Skeletal muscle satellite cell (primary cell): Measurements from ENCODE around the gene LFNG.

Experiments used
- H3K27me3 ChIP-seq: 2 replicates; pipeline ENCODE4 v1.7.0; 2013; ENCODE audit warnings: low read length; ENCODE audit not compliant: control insufficient read depth, insufficient read depth
- H3K36me3 ChIP-seq: 2 replicates; pipeline ENCODE4 v1.7.0; 2013; ENCODE audit warnings: mild to moderate bottlenecking, control low read depth, low read length; ENCODE audit not compliant: insufficient read depth
- H3K4me1 ChIP-seq: 2 replicates; pipeline ENCODE4 v1.7.0; 2013; ENCODE audit warnings: low read length; ENCODE audit not compliant: control insufficient read depth, insufficient read depth
- H3K4me2 ChIP-seq: 2 replicates; pipeline ENCODE4 v1.7.0; 2013; ENCODE audit warnings: mild to moderate bottlenecking, low read length
- H3K4me3 ChIP-seq: 2 replicates; pipeline ENCODE4 v1.7.0; 2013; ENCODE audit warnings: low read length
- H3K9ac ChIP-seq: 2 replicates; pipeline ENCODE4 v1.7.0; 2013; ENCODE audit warnings: mild to moderate bottlenecking, low read depth, low read length, moderate library complexity
- H3K9me3 ChIP-seq: replicated peaks from 2 replicates; pipeline ENCODE4 v1.7.0; 2013; ENCODE audit warnings: mild to moderate bottlenecking, control low read depth, low read length

Gene LFNG

DNA sequence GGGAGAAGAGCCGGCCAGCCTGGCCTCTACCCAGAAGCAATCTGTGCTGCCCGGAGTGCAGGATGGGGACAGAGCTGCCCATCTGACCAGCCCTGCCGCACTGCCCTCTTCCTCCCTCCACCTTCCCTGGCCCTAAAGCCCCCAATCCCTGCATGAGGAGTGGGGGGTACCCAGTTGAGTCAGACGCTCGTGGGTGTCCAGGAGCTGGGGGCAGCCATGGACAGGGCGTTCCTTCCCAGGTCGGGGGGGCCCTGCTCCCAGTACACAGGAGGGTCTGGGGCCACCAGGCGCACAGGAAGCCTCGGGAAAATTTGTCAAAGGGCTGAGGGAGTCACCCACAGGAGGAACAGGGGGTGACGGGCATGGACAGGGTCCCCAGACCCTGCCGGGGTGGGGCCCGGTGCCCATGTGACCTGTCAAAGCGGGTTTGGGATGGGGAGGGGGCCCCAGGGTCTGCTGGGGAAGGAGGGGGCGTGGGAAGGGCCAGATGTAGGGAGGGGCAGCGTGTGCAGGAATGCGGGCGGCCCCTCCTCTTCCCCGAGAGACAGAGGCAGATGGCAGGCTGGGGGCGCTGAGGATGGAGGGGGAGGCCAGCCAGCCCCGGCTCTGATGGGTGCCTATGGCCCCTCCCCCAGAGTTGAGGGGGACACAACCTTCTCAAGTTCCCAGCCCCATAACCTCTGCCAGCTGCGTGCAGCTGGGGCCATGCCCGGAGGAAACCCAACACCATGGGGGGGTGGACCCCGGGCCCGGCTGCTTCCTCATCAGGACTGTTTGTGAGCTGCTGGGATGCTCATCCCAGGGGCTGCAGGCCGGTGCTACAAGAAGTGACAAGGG is 21.9 kb upstream of the LFNG start:
- Histone ChIP-seq H3K4me1 (peaks cover 6% of the 10 kb centered on the region), H3K9me3 (no peaks in the 10 kb centered on the region), H3K4me2 (no peak overlapping the region), H3K4me3 (no peak overlapping the region), H3K36me3 (no peaks in the 10 kb centered on the region), H3K27me3 (peaks cover 30% of the 10 kb centered on the region), H3K9ac (no peak overlapping the region)

DNA sequence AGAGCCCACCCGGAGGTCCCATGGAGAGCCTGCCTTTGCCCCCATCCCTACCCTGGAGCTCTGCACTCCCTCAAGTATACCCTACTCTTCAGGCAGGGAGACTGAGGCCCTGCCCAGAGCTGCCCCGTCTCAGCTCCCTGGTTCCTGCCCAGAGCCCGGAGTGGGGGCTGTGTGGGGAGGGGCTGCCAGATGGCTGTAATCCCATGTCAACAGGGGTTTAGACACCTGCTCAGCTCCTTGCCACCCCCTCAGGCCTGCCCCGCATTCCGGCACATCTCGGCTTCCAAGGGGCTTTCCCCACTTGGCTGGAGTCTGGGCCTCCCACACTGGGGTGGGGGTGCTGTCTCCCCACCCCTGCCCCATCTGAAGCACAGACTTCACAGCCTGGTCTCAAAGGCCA is 20.9 kb upstream of the LFNG start:
- Histone ChIP-seq H3K27me3 (peaks cover 30% of the 10 kb centered on the region), H3K4me1 (peaks cover 4% of the 10 kb centered on the region), H3K36me3 (no peaks in the 10 kb centered on the region), H3K9ac (no peak overlapping the region), H3K9me3 (no peaks in the 10 kb centered on the region), H3K4me2 (no peak overlapping the region), H3K4me3 (no peak overlapping the region)

DNA sequence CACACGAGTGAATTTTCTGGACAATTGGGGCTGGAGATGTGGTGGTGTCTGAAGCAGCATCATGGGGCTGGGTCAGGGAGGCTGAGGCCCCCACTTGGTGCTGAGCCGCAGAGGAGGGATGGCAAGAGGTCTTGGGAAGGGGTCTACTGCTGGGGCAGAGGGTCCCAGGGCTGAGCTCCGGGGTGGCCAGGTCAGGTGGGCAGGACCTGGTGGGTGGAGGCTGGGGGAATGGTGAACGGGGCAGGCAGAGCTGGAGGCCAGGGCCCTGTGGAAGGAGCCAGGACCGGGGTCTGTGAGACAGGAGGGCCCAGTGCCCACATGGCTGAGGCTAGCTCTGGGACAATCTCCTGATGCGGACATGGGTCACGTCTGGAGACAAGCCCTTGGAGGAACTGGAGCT is 20.4 kb upstream of the LFNG start:
- Histone ChIP-seq H3K9me3 (no peaks in the 10 kb centered on the region), H3K4me1 (peaks cover 4% of the 10 kb centered on the region), H3K9ac (no peak overlapping the region), H3K4me2 (no peak overlapping the region), H3K36me3 (no peaks in the 10 kb centered on the region), H3K4me3 (no peak overlapping the region), H3K27me3 (peaks cover 30% of the 10 kb centered on the region)

DNA sequence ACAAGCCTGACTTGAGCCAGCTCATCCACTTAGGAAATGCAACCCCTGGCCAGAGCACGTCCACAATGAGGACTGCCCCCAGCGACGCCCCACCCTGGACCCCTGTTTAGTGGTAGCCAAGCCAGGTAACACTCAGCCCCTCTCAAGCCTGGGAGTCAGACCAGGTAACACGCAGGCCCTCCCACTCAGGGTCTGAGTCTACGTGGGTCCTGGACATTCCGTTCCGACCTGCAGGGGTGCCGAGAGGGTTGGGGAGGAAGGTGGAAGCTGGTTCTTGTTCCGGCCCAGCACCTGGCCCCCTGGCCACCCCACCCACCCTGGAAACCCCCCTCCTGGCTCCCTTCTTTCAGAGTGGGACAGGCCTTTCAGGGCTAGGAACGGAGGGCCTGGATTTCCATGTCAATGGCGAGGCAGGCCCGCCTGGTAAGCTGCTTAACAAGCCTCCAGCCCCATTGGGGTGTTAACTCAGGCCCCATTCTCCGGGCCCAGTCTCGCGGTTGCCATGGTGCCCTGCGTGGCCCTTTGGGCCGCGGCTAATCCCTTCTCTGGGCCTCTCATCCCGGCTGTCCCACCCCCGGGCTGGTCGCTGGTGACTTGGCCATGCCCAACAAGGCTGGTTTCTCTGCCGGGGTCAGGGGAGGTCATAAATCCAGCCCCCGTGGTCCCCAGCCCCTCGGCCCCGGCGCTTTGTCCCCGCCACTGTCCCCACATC is 19.7 kb upstream of the LFNG start:
- H3K9me3 ChIP-seq = no peaks in the 10 kb centered on the region
- no peaks in the 10 kb centered on the region for H3K36me3 ChIP-seq
- no peak overlapping the region for H3K4me3 ChIP-seq
- H3K4me2 ChIP-seq = no peak overlapping the region
- peaks cover 28% of the 10 kb centered on the region for H3K27me3 ChIP-seq
- peaks cover 4% of the 10 kb centered on the region for H3K4me1 ChIP-seq
- H3K9ac ChIP-seq = no peak overlapping the region

DNA sequence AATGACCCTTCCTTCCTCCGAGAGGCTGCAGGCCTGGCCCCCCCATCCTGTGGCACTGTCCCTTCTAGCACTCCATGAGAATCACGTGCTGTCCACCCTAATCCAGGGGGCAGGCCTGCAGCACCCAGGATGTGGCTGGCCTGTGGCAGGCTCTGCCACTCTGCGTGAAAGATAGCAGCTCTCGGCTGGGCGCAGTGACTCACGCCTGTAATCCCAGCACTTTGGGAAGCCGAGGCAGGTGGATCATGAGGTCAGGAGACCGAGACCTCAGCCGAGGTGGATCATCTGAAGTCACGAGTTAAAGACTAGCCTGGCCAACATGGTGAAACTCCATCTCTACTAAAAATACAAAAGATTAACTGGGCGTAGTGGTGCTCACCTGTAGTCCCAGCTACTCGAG is 18.9 kb upstream of the LFNG start:
- peaks cover 4% of the 10 kb centered on the region for H3K4me1 ChIP-seq
- H3K4me3 ChIP-seq = no peak overlapping the region
- no peaks in the 10 kb centered on the region for H3K36me3 ChIP-seq
- H3K9me3 ChIP-seq = no peaks in the 10 kb centered on the region
- peaks cover 28% of the 10 kb centered on the region for H3K27me3 ChIP-seq
- H3K4me2 ChIP-seq = no peak overlapping the region
- no peak overlapping the region for H3K9ac ChIP-seq

DNA sequence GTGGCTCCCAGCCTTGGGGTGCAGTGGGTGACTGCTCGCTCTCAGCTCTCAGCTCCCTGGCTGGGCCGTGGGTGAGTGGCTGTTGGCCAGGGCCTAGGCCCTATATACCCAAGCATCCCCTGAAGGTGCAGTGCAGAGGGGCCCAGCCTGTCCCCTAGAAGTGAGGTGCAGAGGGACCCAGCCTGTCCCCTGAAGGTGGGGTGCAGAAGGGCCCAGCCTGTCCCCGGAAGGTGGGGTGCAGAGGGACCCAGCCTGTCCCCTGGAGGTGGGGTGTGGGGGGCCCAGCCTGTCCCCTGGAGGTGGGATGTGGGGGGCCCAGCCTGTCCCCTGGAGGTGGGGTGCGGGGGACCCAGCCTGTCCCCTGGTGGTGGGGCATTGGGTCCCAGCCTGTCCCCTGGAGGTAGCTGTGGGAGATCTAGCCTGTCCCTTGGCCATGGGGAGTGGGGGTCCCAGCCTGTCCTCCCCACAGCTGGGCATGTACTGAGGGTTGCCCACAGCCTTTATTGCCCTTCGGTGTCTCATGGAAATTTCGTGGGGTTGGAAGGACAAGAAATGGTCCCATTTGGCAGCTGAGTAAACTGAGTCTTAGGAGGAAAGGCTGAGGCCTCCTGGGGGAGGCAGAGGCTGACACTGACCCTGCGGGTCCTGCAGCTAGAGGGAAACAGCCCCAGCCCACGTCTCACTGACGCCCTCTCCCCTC is 17.5 kb upstream of the LFNG start:
- Histone ChIP-seq H3K4me3 (no peak overlapping the region), H3K9ac (no peak overlapping the region), H3K9me3 (no peaks in the 10 kb centered on the region), H3K36me3 (no peaks in the 10 kb centered on the region), H3K4me2 (no peak overlapping the region), H3K27me3 (peaks cover 19% of the 10 kb centered on the region), H3K4me1 (peaks cover 4% of the 10 kb centered on the region)

DNA sequence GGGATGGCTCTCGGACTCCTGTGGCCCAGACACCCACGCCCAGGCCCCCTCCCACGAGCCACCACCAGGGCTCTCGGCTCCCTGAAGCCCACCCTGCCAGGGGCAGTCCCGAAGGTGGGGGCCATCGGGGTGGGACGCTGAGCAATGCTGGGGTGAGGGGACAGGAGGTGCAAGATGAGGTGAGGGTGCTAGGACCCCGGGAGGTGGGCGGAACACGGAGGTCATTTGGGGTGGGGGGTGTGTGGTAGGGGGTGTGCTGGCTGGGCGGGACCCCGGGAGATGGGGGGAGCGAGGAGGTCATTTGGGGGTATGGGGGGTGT is 17.0 kb upstream of the LFNG start:
- Histone ChIP-seq H3K9me3 (no peaks in the 10 kb centered on the region), H3K9ac (no peak overlapping the region), H3K36me3 (no peaks in the 10 kb centered on the region), H3K4me1 (peaks cover 4% of the 10 kb centered on the region), H3K4me3 (no peak overlapping the region), H3K27me3 (peaks cover 14% of the 10 kb centered on the region), H3K4me2 (no peak overlapping the region)

DNA sequence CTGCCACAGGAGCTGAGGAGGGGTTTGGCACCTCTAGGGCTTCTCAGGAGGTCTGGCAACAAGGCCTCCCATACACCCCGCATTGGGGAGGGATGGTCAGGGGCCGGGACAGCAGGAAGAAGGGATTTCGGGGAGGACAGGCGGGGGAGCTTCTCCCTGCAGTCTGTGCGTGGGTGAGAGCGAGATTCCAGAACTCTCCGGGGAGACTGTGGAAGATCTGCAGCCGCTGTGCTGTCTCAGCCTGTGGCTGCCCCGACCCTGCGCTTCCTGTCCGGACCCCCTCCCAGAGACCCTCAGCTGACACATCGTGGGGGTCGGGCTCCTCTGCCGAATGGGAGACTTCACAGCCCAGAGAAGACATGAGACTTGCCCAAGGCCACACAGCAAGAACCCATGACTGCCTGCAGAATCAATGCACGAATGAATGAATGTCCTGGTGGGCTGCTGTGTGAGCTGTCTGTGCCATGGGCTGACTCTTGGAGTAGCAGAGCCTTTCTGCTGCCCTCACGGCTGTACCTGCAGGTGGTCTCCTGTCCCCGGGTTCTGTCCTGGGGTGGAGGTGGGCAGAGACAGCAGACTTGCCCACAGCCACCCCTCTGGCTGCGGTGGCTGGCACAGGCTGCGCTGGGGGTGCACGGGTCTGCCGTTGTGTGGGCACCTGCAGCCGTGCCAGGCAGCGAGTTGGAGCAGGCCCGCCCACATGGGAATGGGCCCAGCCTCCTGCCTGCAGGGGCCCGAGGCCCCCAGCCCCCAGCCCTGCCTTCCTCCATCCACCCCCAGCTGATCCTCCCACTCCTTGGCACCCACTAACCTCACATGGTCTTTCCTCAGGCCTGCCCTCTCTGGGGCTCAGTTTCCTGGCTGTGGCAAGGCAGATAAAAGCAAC is 16.3 kb upstream of the LFNG start:
- peaks cover 10% of the 10 kb centered on the region for H3K27me3 ChIP-seq
- H3K4me1 ChIP-seq = peaks cover 10% of the 10 kb centered on the region
- no peaks in the 10 kb centered on the region for H3K9me3 ChIP-seq
- no peak overlapping the region for H3K4me2 ChIP-seq
- H3K4me3 ChIP-seq = no peak overlapping the region
- no peak overlapping the region for H3K9ac ChIP-seq
- H3K36me3 ChIP-seq = no peaks in the 10 kb centered on the region

DNA sequence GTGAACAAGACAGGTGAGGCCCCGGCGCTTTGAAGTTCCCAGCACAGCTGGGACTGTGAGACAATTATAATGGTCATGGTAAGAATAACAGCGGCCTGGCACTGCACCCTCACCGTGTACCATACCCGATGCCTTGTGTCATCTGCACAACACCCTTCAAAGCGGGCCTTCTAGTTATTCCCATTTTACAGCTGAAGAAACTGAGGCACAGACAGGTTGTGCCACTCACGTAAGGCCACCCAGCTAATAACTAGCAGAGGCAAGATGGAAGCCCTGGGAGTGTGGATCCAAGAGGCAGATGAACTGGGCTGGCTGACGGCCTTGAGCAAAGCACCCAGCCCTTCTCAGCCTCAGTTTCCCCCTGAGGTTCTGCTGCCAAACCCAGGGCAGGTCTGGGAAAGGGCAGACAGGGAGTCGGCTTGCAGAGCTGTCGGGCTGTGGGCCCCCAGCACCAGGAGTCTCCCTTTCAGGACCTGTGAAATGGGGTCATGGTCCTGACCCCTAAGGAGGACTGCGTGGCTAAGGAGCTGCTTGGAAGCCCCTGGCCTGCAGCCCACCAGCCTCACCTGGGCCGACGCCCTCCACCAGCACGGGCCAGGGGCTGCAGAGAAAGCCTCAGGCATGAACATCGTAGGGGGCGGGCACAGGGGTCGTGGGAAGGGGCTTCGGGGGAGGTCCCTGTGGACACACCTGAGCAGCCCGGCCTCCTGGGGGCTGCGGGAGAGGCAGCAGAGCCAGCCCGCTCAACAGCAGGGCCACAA is 15.3 kb upstream of the LFNG start:
- H3K27me3 ChIP-seq = no peaks in the 10 kb centered on the region
- H3K4me1 ChIP-seq = peaks cover 20% of the 10 kb centered on the region
- H3K4me2 ChIP-seq = no peak overlapping the region
- no peak overlapping the region for H3K9ac ChIP-seq
- H3K36me3 ChIP-seq = no peaks in the 10 kb centered on the region
- no peak overlapping the region for H3K4me3 ChIP-seq
- H3K9me3 ChIP-seq = no peaks in the 10 kb centered on the region

DNA sequence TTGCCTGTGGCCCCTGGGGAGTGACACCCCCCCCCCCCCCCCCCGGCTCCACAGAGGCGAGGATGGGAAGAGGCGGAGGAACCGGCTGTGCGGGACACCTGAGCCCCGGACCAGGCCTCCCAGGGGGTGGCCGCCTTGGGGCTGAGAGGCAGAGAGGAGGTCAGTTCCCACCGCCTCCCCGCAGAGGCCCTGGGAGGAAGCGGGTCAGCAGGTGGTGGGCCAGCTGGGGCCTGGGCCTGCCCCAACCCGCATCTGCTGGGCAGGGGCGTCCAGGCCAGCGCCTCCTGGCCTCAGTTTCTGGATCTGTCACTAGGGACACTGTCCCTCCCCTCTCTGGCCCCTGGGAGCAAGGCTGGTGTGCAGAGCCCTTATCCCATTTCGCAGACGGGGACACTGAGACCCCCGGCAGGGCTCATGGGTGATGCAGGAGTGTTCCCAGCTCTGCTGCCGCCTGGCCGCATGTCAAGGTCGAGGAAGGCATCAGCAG is 14.6 kb upstream of the LFNG start:
- Histone ChIP-seq H3K4me1 (peaks cover 22% of the 10 kb centered on the region), H3K4me3 (no peak overlapping the region), H3K27me3 (no peaks in the 10 kb centered on the region), H3K9me3 (no peaks in the 10 kb centered on the region), H3K36me3 (no peaks in the 10 kb centered on the region), H3K4me2 (no peak overlapping the region), H3K9ac (no peak overlapping the region)
